ENCODE measurements around the gene PEX5L.

DNA sequence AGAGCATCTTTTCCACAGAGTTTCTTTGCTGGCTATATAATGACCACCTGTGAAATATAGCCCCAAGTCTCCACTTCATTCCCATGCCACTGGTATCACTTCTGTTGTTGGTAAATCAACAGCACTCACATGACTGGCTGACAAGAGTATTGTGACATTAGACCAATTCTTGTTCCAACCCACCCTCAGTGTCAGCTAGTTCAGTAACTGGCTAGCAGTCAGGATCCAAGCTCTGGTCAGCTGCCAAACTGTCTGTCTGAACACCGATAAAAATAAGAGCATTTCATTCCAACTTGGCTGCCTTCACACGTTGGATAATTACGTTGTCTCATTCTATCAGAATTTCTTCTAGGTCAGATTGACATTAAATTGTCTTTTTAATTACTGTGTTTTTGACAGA is 217.4 kb downstream of the PEX5L start:
- TF ChIP-seq, protein P1, sequence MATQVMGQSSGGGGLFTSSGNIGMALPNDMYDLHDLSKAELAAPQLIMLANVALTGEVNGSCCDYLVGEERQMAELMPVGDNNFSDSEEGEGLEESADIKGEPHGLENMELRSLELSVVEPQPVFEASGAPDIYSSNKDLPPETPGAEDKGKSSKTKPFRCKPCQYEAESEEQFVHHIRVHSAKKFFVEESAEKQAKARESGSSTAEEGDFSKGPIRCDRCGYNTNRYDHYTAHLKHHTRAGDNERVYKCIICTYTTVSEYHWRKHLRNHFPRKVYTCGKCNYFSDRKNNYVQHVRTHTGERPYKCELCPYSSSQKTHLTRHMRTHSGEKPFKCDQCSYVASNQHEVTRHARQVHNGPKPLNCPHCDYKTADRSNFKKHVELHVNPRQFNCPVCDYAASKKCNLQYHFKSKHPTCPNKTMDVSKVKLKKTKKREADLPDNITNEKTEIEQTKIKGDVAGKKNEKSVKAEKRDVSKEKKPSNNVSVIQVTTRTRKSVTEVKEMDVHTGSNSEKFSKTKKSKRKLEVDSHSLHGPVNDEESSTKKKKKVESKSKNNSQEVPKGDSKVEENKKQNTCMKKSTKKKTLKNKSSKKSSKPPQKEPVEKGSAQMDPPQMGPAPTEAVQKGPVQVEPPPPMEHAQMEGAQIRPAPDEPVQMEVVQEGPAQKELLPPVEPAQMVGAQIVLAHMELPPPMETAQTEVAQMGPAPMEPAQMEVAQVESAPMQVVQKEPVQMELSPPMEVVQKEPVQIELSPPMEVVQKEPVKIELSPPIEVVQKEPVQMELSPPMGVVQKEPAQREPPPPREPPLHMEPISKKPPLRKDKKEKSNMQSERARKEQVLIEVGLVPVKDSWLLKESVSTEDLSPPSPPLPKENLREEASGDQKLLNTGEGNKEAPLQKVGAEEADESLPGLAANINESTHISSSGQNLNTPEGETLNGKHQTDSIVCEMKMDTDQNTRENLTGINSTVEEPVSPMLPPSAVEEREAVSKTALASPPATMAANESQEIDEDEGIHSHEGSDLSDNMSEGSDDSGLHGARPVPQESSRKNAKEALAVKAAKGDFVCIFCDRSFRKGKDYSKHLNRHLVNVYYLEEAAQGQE (IDR thresholded peaks at IDR 0.05; ENCODE audit: low read depth) = no peak
- TF ChIP-seq, protein P2, sequence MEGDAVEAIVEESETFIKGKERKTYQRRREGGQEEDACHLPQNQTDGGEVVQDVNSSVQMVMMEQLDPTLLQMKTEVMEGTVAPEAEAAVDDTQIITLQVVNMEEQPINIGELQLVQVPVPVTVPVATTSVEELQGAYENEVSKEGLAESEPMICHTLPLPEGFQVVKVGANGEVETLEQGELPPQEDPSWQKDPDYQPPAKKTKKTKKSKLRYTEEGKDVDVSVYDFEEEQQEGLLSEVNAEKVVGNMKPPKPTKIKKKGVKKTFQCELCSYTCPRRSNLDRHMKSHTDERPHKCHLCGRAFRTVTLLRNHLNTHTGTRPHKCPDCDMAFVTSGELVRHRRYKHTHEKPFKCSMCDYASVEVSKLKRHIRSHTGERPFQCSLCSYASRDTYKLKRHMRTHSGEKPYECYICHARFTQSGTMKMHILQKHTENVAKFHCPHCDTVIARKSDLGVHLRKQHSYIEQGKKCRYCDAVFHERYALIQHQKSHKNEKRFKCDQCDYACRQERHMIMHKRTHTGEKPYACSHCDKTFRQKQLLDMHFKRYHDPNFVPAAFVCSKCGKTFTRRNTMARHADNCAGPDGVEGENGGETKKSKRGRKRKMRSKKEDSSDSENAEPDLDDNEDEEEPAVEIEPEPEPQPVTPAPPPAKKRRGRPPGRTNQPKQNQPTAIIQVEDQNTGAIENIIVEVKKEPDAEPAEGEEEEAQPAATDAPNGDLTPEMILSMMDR (IDR thresholded peaks at IDR 0.05 in 2 of 3, conservative IDR thresholded peaks at IDR 0.05 in 1 of 3; ENCODE audit: borderline replicate concordance in 1 of 3, insufficient read depth in 1 of 3, low read depth in 2 of 3, low read length in 2 of 3) = no peak
- no peak for TF ChIP-seq ZNF274 (IDR thresholded peaks at IDR 0.05; ENCODE audit: low read depth, low read length)
- TF ChIP-seq EZH2 (IDR thresholded peaks at IDR 0.05) = no peak
- TF ChIP-seq CBX3 (IDR thresholded peaks at IDR 0.05; ENCODE audit: low read depth) = no peak
- no peak for TF ChIP-seq RAD21 (IDR thresholded peaks at IDR 0.05; ENCODE audit: low read depth)
- no peak for TF ChIP-seq YY1 (IDR thresholded peaks at IDR 0.05; ENCODE audit: extremely low read depth, insufficient replicate concordance, low read depth, low read length)
- TF ChIP-seq EZH2phosphoT487 (IDR thresholded peaks at IDR 0.05; ENCODE audit: borderline replicate concordance) = no peak
- no peak for TF ChIP-seq SIN3A (IDR thresholded peaks at IDR 0.05; ENCODE audit: low read depth)
- TF ChIP-seq CEBPB (IDR thresholded peaks at IDR 0.05; ENCODE audit: low read depth) = no peak
- TF ChIP-seq POLR2A (IDR thresholded peaks at IDR 0.05; ENCODE audit: borderline replicate concordance, extremely low read depth, insufficient read depth, insufficient read length) = no peak
- TF ChIP-seq POLR2AphosphoS5 (IDR thresholded peaks at IDR 0.05; ENCODE audit: low read depth, low read length) = no peak
- no peak for TF ChIP-seq JUND (IDR thresholded peaks at IDR 0.05)

Data from HCT116 (cell line).